ENCODE data around the gene LRP8. TPM values are rescaled to one million over a fixed set of nuclear protein-coding genes. Genes with fewer than 3 reads are reported as not detected.

The LRP8 gene
- total and polyA plus RNA-seq, 2 of the 4 experiments (the other 2 are of a cell fraction) = 12.0 to 12.1 TPM

GRCh38 chr1:53259932-53260331 lies 67.9 kb downstream of the LRP8 start:
- no CpG with 5 or more reads among the region's 2 CpGs for WGBS, 2 experiments (ENCODE audit: extremely low coverage in 2 of 2, insufficient read length in 1 of 2)
- dilution Hi-C loops (cut with HindIII; ENCODE audit: low sequenced_read_pairs, unreplicated experiment) = no loop called here
- no peak overlapping the region for H3K27ac ChIP-seq (ENCODE audit: insufficient read depth, low read length)
- H3K14ac ChIP-seq (replicated peaks; ENCODE audit: low read depth, low read length) = no peak overlapping the region
- H2AFZ ChIP-seq (replicated peaks; ENCODE audit: low read length, poor library complexity) = no peak overlapping the region
- no peak overlapping the region for H2AK5ac ChIP-seq (ENCODE audit: low read depth, low read length)
- no peak overlapping the region for H4K5ac ChIP-seq (ENCODE audit: low read depth, low read length)
- H3K79me1 ChIP-seq (ENCODE audit: low read depth in 1 of 2, low read length in 2 of 2) = no peaks in the 10 kb centered on the region
- no peak overlapping the region for H2BK5ac ChIP-seq (ENCODE audit: low read depth, low read length, poor library complexity, severe bottlenecking)
- H3K4ac ChIP-seq (ENCODE audit: low read depth, low read length) = no peak overlapping the region
- no peaks in the 10 kb centered on the region for H4K20me1 ChIP-seq (ENCODE audit: insufficient read depth, low read length)
- H3K56ac ChIP-seq (ENCODE audit: extremely low read depth, insufficient read depth, low read length) = no peak overlapping the region
- TF ChIP-seq MAZ (IDR thresholded peaks at IDR 0.05; ENCODE audit: borderline replicate concordance, low read depth, low read length) = no peak
- no peak for TF ChIP-seq NFE2L2 (IDR thresholded peaks at IDR 0.05; ENCODE audit: low read depth, low read length)
- no peak for TF ChIP-seq ELK1 (IDR thresholded peaks at IDR 0.05; ENCODE audit: borderline replicate concordance, low read depth, low read length)
- TF ChIP-seq RFX5 (IDR thresholded peaks at IDR 0.05; ENCODE audit: low read depth, low read length) = no peak
- no peak for TF ChIP-seq POLR2A (IDR thresholded peaks at IDR 0.05; ENCODE audit: low read depth, low read length)
- no peak for TF ChIP-seq MXI1 (IDR thresholded peaks at IDR 0.05; ENCODE audit: borderline replicate concordance, low read depth, low read length)
- TF ChIP-seq BHLHE40 (IDR thresholded peaks at IDR 0.05; ENCODE audit: low read depth, low read length) = no peak
- no peak for TF ChIP-seq FOS (IDR thresholded peaks at IDR 0.05; ENCODE audit: low read depth, low read length)
- TF ChIP-seq RCOR1 (IDR thresholded peaks at IDR 0.05; ENCODE audit: insufficient replicate concordance, low read length) = no peak
- TF ChIP-seq CHD1 (IDR thresholded peaks at IDR 0.05; ENCODE audit: low read depth, low read length) = no peak
- no peak for TF ChIP-seq RAD21 (IDR thresholded peaks at IDR 0.05; ENCODE audit: low read length)
- TF ChIP-seq CEBPB (IDR thresholded peaks at IDR 0.05; ENCODE audit: low read depth, low read length) = no peak
- TF ChIP-seq MAFK (IDR thresholded peaks at IDR 0.05; ENCODE audit: low read depth, low read length) = no peak
- TF ChIP-seq CTCF (conservative IDR thresholded peaks at IDR 0.05; ENCODE audit: low read depth, low read length) = no peak
- no peak for TF ChIP-seq SMC3 (IDR thresholded peaks at IDR 0.05; ENCODE audit: low read depth, low read length)
- no peak overlapping the region for H3K4me3 ChIP-seq (ENCODE audit: insufficient read depth, low read depth, low read length)
- H3K27me3 ChIP-seq (ENCODE audit: control insufficient read depth, insufficient read depth, low read length) = no peaks in the 10 kb centered on the region
- ATAC-seq (ENCODE audit: low read depth) = no peak
- H3K9me3 ChIP-seq (ENCODE audit: control insufficient read depth, insufficient read depth, low read length) = no peaks in the 10 kb centered on the region
- H2BK20ac ChIP-seq (ENCODE audit: low read depth, low read length) = no peak overlapping the region
- H2AK9ac ChIP-seq (replicated peaks; ENCODE audit: low read depth, low read length, poor library complexity) = no peak overlapping the region
- H3K23ac ChIP-seq (ENCODE audit: low read depth, low read length) = no peak overlapping the region
- H4K8ac ChIP-seq (ENCODE audit: low read depth in 2 of 2, low read length in 2 of 2) = no peak overlapping the region
- H4K91ac ChIP-seq (ENCODE audit: insufficient read depth, low read depth, low read length) = no peak overlapping the region
- in situ Hi-C loops (cut with MboI; ENCODE audit: low sequenced_read_pairs) = no loop called here
- H2BK120ac ChIP-seq (ENCODE audit: low read depth, low read length) = no peak overlapping the region
- H3K18ac ChIP-seq (ENCODE audit: low read depth, low read length) = no peak overlapping the region
- DNase-seq = no peak
- no TSS peak for BruUV-seq (replicated peaks)
- intact Hi-C loops (cut with micrococcal nuclease) = no loop called here
- CTCF ChIA-PET = no interaction called here
- H3K4me1 ChIP-seq (ENCODE audit: control insufficient read depth, insufficient read depth, low read length) = peaks cover 3% of the 10 kb centered on the region; the same call in 1 of the 2 replicates
- H3K4me2 ChIP-seq (ENCODE audit: low read depth, low read length) = no peak overlapping the region
- peaks cover 12% of the 10 kb centered on the region for H3K36me3 ChIP-seq (ENCODE audit: control insufficient read depth, insufficient read depth, low read length)
- no peak overlapping the region for H2BK15ac ChIP-seq (ENCODE audit: low read depth, low read length)
- H3K9ac ChIP-seq (ENCODE audit: low read depth, low read length) = no peak overlapping the region
- H3K9me1 ChIP-seq (ENCODE audit: insufficient read depth, low read length) = peaks cover 31% of the 10 kb centered on the region
- POLR2A ChIA-PET (ENCODE audit: unreplicated experiment) = no interaction called here

Measured in IMR-90 (cell line).